H1 (cell line): Measurements from ENCODE around the gene INPPL1. TPM values are rescaled to one million over a fixed set of nuclear protein-coding genes. Genes with fewer than 3 reads are reported as not detected.

Experiments
- CTCF ChIA-PET: fragments of 300-600 bp; sonication (Branson Sonifier 250); formaldehyde crosslinking; loops from one replicate; lab custom pipeline; 2021; ENCODE audit not compliant: partially characterized antibody; lab: Charles Lee
- POLR2A ChIA-PET: fragments of 300-600 bp; sonication (Branson Sonifier 250); formaldehyde crosslinking; loops from one replicate; lab custom pipeline; 2021; ENCODE audit warnings: inconsistent platforms; ENCODE audit not compliant: partially characterized antibody; lab: Charles Lee
- DNase-seq, 2 experiments: peaks; one replicate each; pipeline versions ENCODE4 v3.0.0 to v3.0.0-alpha.2; 2010 to 2022; ENCODE audit warnings: low spot score in 2 of 2, low read depth in 1 of 2, mixed read lengths in 1 of 2
- FAIRE-seq: peaks from 2 replicates; lab custom pipeline; 2011; peaks lifted over from hg19 to GRCh38; lab: Jason Lieb, UNC
- H2AFZ ChIP-seq: 2 replicates; pipeline ENCODE4 v1.8.1; 2012; ENCODE audit warnings: low read length, inconsistent platforms
- H2AK5ac ChIP-seq: 2 replicates; pipeline ENCODE4 v1.6.1; 2013; ENCODE audit warnings: low read depth, low read length
- H2BK120ac ChIP-seq: replicated peaks from 2 replicates; pipeline ENCODE3; 2013; ENCODE audit warnings: low read depth, low read length, inconsistent platforms
- H2BK12ac ChIP-seq: 2 replicates; pipeline ENCODE4 v1.6.1; 2013; ENCODE audit warnings: low read depth, low read length
- H2BK15ac ChIP-seq: 2 replicates; pipeline ENCODE4 v1.6.1; 2013; ENCODE audit warnings: low read length
- H2BK20ac ChIP-seq: 2 replicates; pipeline ENCODE4 v1.6.1; 2013; ENCODE audit warnings: low read length
- H2BK5ac ChIP-seq: 2 replicates; pipeline ENCODE4 v1.6.1; 2013; ENCODE audit warnings: low read depth, low read length
- H3K14ac ChIP-seq: 2 replicates; pipeline ENCODE4 v1.6.1; 2013; ENCODE audit warnings: inconsistent platforms; ENCODE audit not compliant: insufficient read length
- H3K18ac ChIP-seq: 2 replicates; pipeline ENCODE4 v1.6.1; 2013; ENCODE audit warnings: low read length; ENCODE audit errors: extremely low read depth
- H3K23ac ChIP-seq: 2 replicates; pipeline ENCODE4 v1.6.1; 2013; ENCODE audit warnings: inconsistent platforms; ENCODE audit not compliant: insufficient read length
- H3K23me2 ChIP-seq: 2 replicates; pipeline ENCODE4 v1.6.1; 2013; ENCODE audit warnings: low read depth, low read length
- H3K27ac ChIP-seq: 2 replicates; pipeline ENCODE4 v1.6.1; 2011; ENCODE audit warnings: low read depth, low read length, inconsistent platforms
- H3K27me3 ChIP-seq, 4 experiments: replicated peaks in 1 of 4; 1 replicate in 1 of 4; 2 replicates in 3 of 4; pipeline versions ENCODE4 v1.6.1 to v1.8.1; 2011 to 2013; ENCODE audit warnings: low read length in 3 of 4, mild to moderate bottlenecking in 3 of 4, inconsistent platforms in 2 of 4, mixed read lengths in 2 of 4, moderate library complexity in 1 of 4; ENCODE audit not compliant: control insufficient read depth in 3 of 4, insufficient read depth in 3 of 4; ENCODE audit errors: extremely low read depth in 1 of 4
- H3K36me3 ChIP-seq, 4 experiments: 2 replicates each; pipeline versions ENCODE4 v1.6.1 to v1.8.1; 2011 to 2013; ENCODE audit warnings: mild to moderate bottlenecking in 4 of 4, low read length in 3 of 4, moderate library complexity in 2 of 4, control low read depth in 1 of 4, inconsistent platforms in 1 of 4; ENCODE audit not compliant: insufficient read depth in 4 of 4, control insufficient read depth in 2 of 4
- H3K4ac ChIP-seq: replicated peaks from 2 replicates; pipeline ENCODE3; 2013; ENCODE audit warnings: low read length, low read depth, mixed read lengths, inconsistent platforms; ENCODE audit not compliant: insufficient read length
- H3K4me1 ChIP-seq, 4 experiments: replicated peaks in 1 of 4; 1 replicate in 1 of 4; 2 replicates in 3 of 4; pipeline versions ENCODE4 v1.6.1 to v1.8.1; 2011 to 2013; ENCODE audit warnings: low read length in 3 of 4, inconsistent platforms in 2 of 4, mixed read lengths in 1 of 4; ENCODE audit not compliant: insufficient read depth in 4 of 4, control insufficient read depth in 3 of 4
- H3K4me2 ChIP-seq, 2 experiments: 2 replicates each; pipeline versions ENCODE4 v1.6.1 to v1.8.1; 2011 to 2013; ENCODE audit warnings: low read depth in 2 of 2, low read length in 2 of 2, control low read depth in 1 of 2, inconsistent platforms in 1 of 2, mild to moderate bottlenecking in 1 of 2; ENCODE audit not compliant: insufficient read depth in 1 of 2
- H3K4me3 ChIP-seq, 4 experiments: fragments of 200-600, 300-600 bp in 1 of 4; sonication (generic), shearing (Covaris generic), sonication (Bioruptor Twin) in 1 of 4; 2 replicates each; pipeline versions ENCODE4 v1.5.1 to v1.8.1; 2011 to 2016; ENCODE audit warnings: low read length in 4 of 4, low read depth in 3 of 4, control low read depth in 2 of 4, inconsistent platforms in 2 of 4, mild to moderate bottlenecking in 2 of 4, mixed read lengths in 1 of 4, moderate library complexity in 1 of 4; ENCODE audit not compliant: insufficient read depth in 2 of 4; ENCODE audit errors: extremely low read depth in 1 of 4
- H3K56ac ChIP-seq: replicated peaks from 2 replicates; pipeline ENCODE3; 2013; ENCODE audit warnings: low read depth, mild to moderate bottlenecking, mixed read lengths, low read length, inconsistent platforms; ENCODE audit not compliant: insufficient read length
- H3K79me1 ChIP-seq: 2 replicates; pipeline ENCODE4 v1.6.1; 2013; ENCODE audit warnings: low read depth, low read length, control low read depth
- H3K79me2 ChIP-seq, 2 experiments: 2 replicates each; pipeline versions ENCODE4 v1.6.1 to v1.8.1; 2012 to 2013; ENCODE audit warnings: low read length in 2 of 2, mild to moderate bottlenecking in 2 of 2, inconsistent platforms in 1 of 2; ENCODE audit not compliant: insufficient read depth in 2 of 2, control insufficient read depth in 1 of 2
- H3K9ac ChIP-seq, 4 experiments: replicated peaks in 1 of 4; 1 replicate in 1 of 4; 2 replicates in 3 of 4; pipeline versions ENCODE4 v1.6.1 to v1.8.1; 2011 to 2013; ENCODE audit warnings: low read depth in 3 of 4, low read length in 3 of 4, control low read depth in 2 of 4, mild to moderate bottlenecking in 2 of 4, moderate library complexity in 2 of 4, inconsistent platforms in 1 of 4; ENCODE audit errors: extremely low read depth in 1 of 4
- H3K9me3 ChIP-seq, 2 experiments: 2 replicates each; pipeline versions ENCODE4 v1.6.1 to v1.8.1; 2012 to 2013; ENCODE audit warnings: mild to moderate bottlenecking in 2 of 2, moderate library complexity in 2 of 2, control low read depth in 1 of 2, inconsistent platforms in 1 of 2, low read depth in 1 of 2, low read length in 1 of 2, mixed read lengths in 1 of 2; ENCODE audit not compliant: insufficient read depth in 2 of 2
- H4K20me1 ChIP-seq, 2 experiments: replicated peaks in 1 of 2; 2 replicates each; pipeline versions ENCODE3 to v1.8.1; 2011 to 2013; ENCODE audit warnings: inconsistent platforms in 2 of 2, low read length in 2 of 2, mild to moderate bottlenecking in 1 of 2; ENCODE audit not compliant: insufficient read depth in 2 of 2, control insufficient read depth in 1 of 2
- H4K5ac ChIP-seq: 2 replicates; pipeline ENCODE4 v1.6.1; 2013; ENCODE audit warnings: low read length, low read depth, mixed read lengths, inconsistent platforms; ENCODE audit not compliant: insufficient read length
- H4K8ac ChIP-seq: 2 replicates; pipeline ENCODE4 v1.8.0; 2013; ENCODE audit warnings: mild to moderate bottlenecking, moderate library complexity, low read length, inconsistent platforms; ENCODE audit not compliant: insufficient read depth; ENCODE audit errors: extremely low read depth
- H4K91ac ChIP-seq: replicated peaks from 2 replicates; pipeline ENCODE3; 2013; ENCODE audit warnings: low read length, mixed read lengths, inconsistent platforms; ENCODE audit not compliant: insufficient read length
- CEBPB ChIP-seq: IDR thresholded peaks from 2 replicates; pipeline ENCODE4 v1.6.1; 2012; ENCODE audit warnings: low read depth, low read length
- PHF8 ChIP-seq: fragments of 200-600 bp; sonication (generic); conservative IDR thresholded peaks from 2 replicates; pipeline ENCODE4 v1.7.1; 2012; ENCODE audit warnings: low read depth, mild to moderate bottlenecking, inconsistent platforms, low read length, moderate library complexity
- WGBS, 2 experiments: shearing (Covaris generic) in 1 of 2; methylation state at CpG; one replicate each; pipeline versions ENCODE4 v1.1.6 to v1.1.7; 2013 to 2015; ENCODE audit warnings: low lambda C conversion rate in 2 of 2, mixed read lengths in 2 of 2, inconsistent platforms in 1 of 2, low coverage in 1 of 2, missing lambda C conversion rate in 1 of 2; ENCODE audit not compliant: insufficient replicate concordance in 2 of 2, insufficient coverage in 1 of 2, insufficient read length in 1 of 2; ENCODE audit errors: extremely low coverage in 1 of 2, missing lambda C conversion rate in 1 of 2; 5-methylcytosine and 5-hydroxymethylcytosine counted together
- polyA plus RNA-seq, 7 experiments: library from polyadenylated mRNA; depleted of rRNA in 3 of 7; stranded (reverse) in 5 of 7; unstranded in 2 of 7; fragments of >200 nt in 5 of 7; fragments of 200-250 nt in 2 of 7; gene quantifications; 1 replicate in 5 of 7; 2 replicates in 1 of 7; 4 replicates in 1 of 7; pipeline versions ENCODE4 v1.2.1 to v1.2.3, GENCODE V29; 2011 to 2013; ENCODE audit warnings: missing spikeins in 2 of 7, mixed read lengths in 2 of 7
- total RNA-seq: library from RNA; stranded (reverse); fragmentation: NEBNext Ultra II Directional; extraction: Animal tissue kit (Norgen Biotek cat#: 25700); gene quantifications from 2 replicates; pipeline ENCODE4 v1.2.1, GENCODE V29; 2021

INPPL1 gene
- total and polyA plus RNA-seq, 2 of the 8 experiments (the other 6 are each of a cell fraction or from before 2014, with no cell fraction given): 54.5 to 79.5 TPM

DNA sequence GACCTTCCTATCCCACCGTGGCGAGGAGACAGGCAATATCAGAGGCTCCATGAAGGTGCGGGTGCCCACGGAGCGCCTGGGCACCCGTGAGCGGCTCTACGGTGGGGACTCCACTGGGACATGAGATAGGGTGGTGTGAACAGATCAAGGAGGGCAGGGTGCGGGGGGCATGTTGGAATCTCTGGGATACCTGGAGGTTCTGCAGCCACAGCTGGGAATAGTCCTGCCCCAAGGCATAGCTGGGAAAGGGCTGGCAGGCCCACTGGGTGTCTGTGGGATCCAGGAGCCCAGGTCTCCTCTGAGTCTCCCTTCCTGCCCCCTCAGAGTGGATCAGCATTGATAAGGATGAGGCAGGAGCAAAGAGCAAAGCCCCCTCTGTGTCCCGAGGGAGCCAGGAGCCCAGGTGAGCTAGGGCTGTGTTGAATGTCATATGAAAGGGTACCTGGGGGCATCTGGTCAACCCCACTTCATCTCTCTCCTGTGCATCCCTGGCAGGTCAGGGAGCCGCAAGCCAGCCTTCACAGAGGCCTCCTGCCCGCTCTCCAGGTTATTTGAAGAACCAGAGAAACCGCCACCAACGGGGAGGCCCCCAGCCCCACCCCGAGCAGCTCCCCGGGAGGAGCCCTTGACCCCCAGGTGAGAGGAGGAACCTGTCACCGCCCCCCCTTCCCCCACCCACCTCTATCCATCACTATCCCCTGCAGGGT lies 10.9 kb downstream of the INPPL1 start:
- TF ChIP-seq CEBPB (no peak), PHF8 (no peak)
- no peak overlapping the region for H2BK12ac ChIP-seq
- no peaks in the 10 kb centered on the region for H3K9me3 ChIP-seq
- H3K27me3 ChIP-seq: peaks cover 12 to 22% (median 19%) of the 10 kb centered on the region in 4 experiments
- peaks cover 10% of the 10 kb centered on the region; the same call in 1 of the 2 replicates for H3K23me2 ChIP-seq
- no peak overlapping the region for H4K8ac ChIP-seq
- no peak overlapping the region for H2BK15ac ChIP-seq
- no peak overlapping the region for H3K4me2 ChIP-seq
- no peak overlapping the region for H3K18ac ChIP-seq
- H3K4ac ChIP-seq: no peak overlapping the region
- FAIRE-seq: no peak
- H3K9ac ChIP-seq: no peak overlapping the region; a peak in 1 of 7 replicates
- peaks cover 3 to 24% (median 15%) of the 10 kb centered on the region in 4 experiments for H3K4me1 ChIP-seq
- H2BK120ac ChIP-seq: no peak overlapping the region
- no peak overlapping the region for H2AFZ ChIP-seq
- H3K56ac ChIP-seq: no peak overlapping the region
- no peak overlapping the region for H3K4me3 ChIP-seq
- no peak overlapping the region for H3K27ac ChIP-seq
- DNase-seq: no peak
- H4K5ac ChIP-seq: no peak overlapping the region
- 94% methylated on average over 10 of the region's 17 CpGs; no CpG with 5 or more reads in 1 of the 2 experiments for WGBS, 2 experiments
- no peak overlapping the region for H4K91ac ChIP-seq
- no peak overlapping the region for H2AK5ac ChIP-seq
- H3K36me3 ChIP-seq: peaks cover 20 to 52% (median 47%) of the 10 kb centered on the region in 4 experiments
- ChIA-PET CTCF (interaction anchor here (0.7 to 5.2 kb wide), 9 partner anchors 9 to 220 kb away, joined by 3 to 72 read pairs (median 6); partner anchors contain the start of genes CLPB and INPPL1), POLR2A (interaction anchor here (1.0 to 7.7 kb wide), 6 partner anchors 10 to 210 kb away, joined by 3 to 160 read pairs (median 4); partner anchors contain the start of gene INPPL1)
- no peak overlapping the region for H2BK5ac ChIP-seq
- no peak overlapping the region for H2BK20ac ChIP-seq
- no peaks in the 10 kb centered on the region for H3K79me2 ChIP-seq
- no peak overlapping the region for H3K14ac ChIP-seq
- peaks cover 11 to 15% of the 10 kb centered on the region in 2 experiments for H4K20me1 ChIP-seq
- H3K79me1 ChIP-seq: no peaks in the 10 kb centered on the region
- no peak overlapping the region for H3K23ac ChIP-seq
